Keratinocyte (primary cell): ENCODE data around the gene SYNCRIP. TPM values are rescaled to one million over a fixed set of nuclear protein-coding genes. Genes with fewer than 3 reads are reported as not detected.
A peak's percentile ranks its signal among the peaks of the same experiment; 100 is the strongest.

ENCODE experiments used
- DNase-seq: peaks from one replicate; pipeline ENCODE4 v3.0.0-alpha.2; 2011; ENCODE audit warnings: low read depth, missing footprints, low spot score
- FAIRE-seq: peaks from 2 replicates; lab custom pipeline; 2011; peaks lifted over from hg19 to GRCh38; lab: Jason Lieb, UNC
- H2AFZ ChIP-seq: 2 replicates; pipeline ENCODE4 v1.6.0; 2012; ENCODE audit warnings: low read length, control low read depth, inconsistent platforms; ENCODE audit not compliant: control insufficient read depth
- H3K27ac ChIP-seq: 2 replicates; pipeline ENCODE4 v1.5.1; 2011; ENCODE audit warnings: low read length; ENCODE audit not compliant: control insufficient read depth, insufficient read depth
- H3K27me3 ChIP-seq: 3 replicates; pipeline ENCODE4 v1.6.0; 2011; ENCODE audit warnings: low read length; ENCODE audit not compliant: control insufficient read depth, insufficient read depth; ENCODE audit errors: extremely low read depth
- H3K36me3 ChIP-seq, 2 experiments: 2 replicates in 1 of 2; 3 replicates in 1 of 2; pipeline ENCODE4 v1.5.1; 2011; ENCODE audit warnings: low read length in 2 of 2, mild to moderate bottlenecking in 1 of 2; ENCODE audit not compliant: control insufficient read depth in 2 of 2, insufficient read depth in 2 of 2; ENCODE audit errors: extremely low read depth in 1 of 2
- H3K4me1 ChIP-seq: 3 replicates; pipeline ENCODE4 v1.5.1; 2011; ENCODE audit warnings: low read length; ENCODE audit not compliant: control insufficient read depth, insufficient read depth; ENCODE audit errors: extremely low read depth
- H3K4me2 ChIP-seq: 3 replicates; pipeline ENCODE4 v1.6.0; 2011; ENCODE audit warnings: low read depth, low read length; ENCODE audit not compliant: control insufficient read depth, insufficient read depth; ENCODE audit errors: extremely low read depth
- H3K4me3 ChIP-seq, 3 experiments: fragments of 200-600 bp in 1 of 3; sonication (generic) in 1 of 3; 2 replicates in 2 of 3; 3 replicates in 1 of 3; pipeline ENCODE4 v1.5.1; 2011 to 2016; ENCODE audit warnings: low read length in 3 of 3, mild to moderate bottlenecking in 3 of 3, control low read depth in 2 of 3, inconsistent platforms in 1 of 3, low read depth in 1 of 3, mixed read lengths in 1 of 3, mixed run types in 1 of 3, moderate library complexity in 1 of 3; ENCODE audit not compliant: control insufficient read depth in 2 of 3, insufficient read depth in 2 of 3; ENCODE audit errors: extremely low read depth in 1 of 3
- H3K79me2 ChIP-seq: 2 replicates; pipeline ENCODE4 v1.6.0; 2012; ENCODE audit warnings: low read length; ENCODE audit not compliant: control insufficient read depth, insufficient read depth
- H3K9ac ChIP-seq: 3 replicates; pipeline ENCODE4 v1.6.0; 2011; ENCODE audit warnings: low read length; ENCODE audit not compliant: control insufficient read depth, insufficient read depth; ENCODE audit errors: extremely low read depth
- H3K9me1 ChIP-seq: 3 replicates; pipeline ENCODE4 v1.6.0; 2011; ENCODE audit warnings: low read length; ENCODE audit not compliant: control insufficient read depth, insufficient read depth; ENCODE audit errors: extremely low read depth
- H3K9me3 ChIP-seq: 2 replicates; pipeline ENCODE4 v1.5.1; 2012; ENCODE audit warnings: low read depth, low read length; ENCODE audit not compliant: control insufficient read depth
- H4K20me1 ChIP-seq: 3 replicates; pipeline ENCODE4 v1.6.0; 2011; ENCODE audit warnings: low read length; ENCODE audit not compliant: control insufficient read depth, insufficient read depth; ENCODE audit errors: extremely low read depth
- EZH2 ChIP-seq: IDR thresholded peaks from one replicate; pipeline ENCODE4 v1.6.1; 2012; ENCODE audit warnings: inconsistent platforms, mild to moderate bottlenecking, low read length, moderate library complexity
- dilution Hi-C: fragments of 300-500 bp; cut with MboI; formaldehyde crosslinking; loops from one replicate; pipeline ENCODE4 v1.7.0; 2020; ENCODE audit warnings: low sequenced_read_pairs; ENCODE audit not compliant: extremely low pct_ligation_motif_present
- polyA plus RNA-seq, 5 experiments: library from polyadenylated mRNA; depleted of rRNA in 3 of 5; stranded (reverse) in 3 of 5; stranded (forward) in 1 of 5; unstranded in 1 of 5; fragments of >200 nt; gene quantifications; 1 replicate in 1 of 5; 2 replicates in 3 of 5; 3 replicates in 1 of 5; pipeline versions ENCODE4 v1.2.1 to v1.2.3, GENCODE V29; 2011 to 2012; ENCODE audit warnings: missing spikeins in 2 of 5, low read depth in 1 of 5, low replicate concordance in 1 of 5
- TF ChIP-seq, protein P1 (sequence below), 3 experiments: IDR thresholded peaks in 1 of 3; conservative IDR thresholded peaks in 1 of 3; optimal IDR thresholded peaks in 1 of 3; 2 replicates in 2 of 3; 3 replicates in 1 of 3; pipeline versions ENCODE3 to v1.5.1; 2011; ENCODE audit warnings: low read length in 3 of 3, mild to moderate bottlenecking in 3 of 3, moderate library complexity in 2 of 3, control low read depth in 1 of 3, inconsistent platforms in 1 of 3; ENCODE audit not compliant: insufficient read depth in 2 of 3; ENCODE audit errors: extremely low read depth in 1 of 3

Gene SYNCRIP
- polyA plus RNA-seq, 1 donor (not counting 4 experiments of a cell fraction or from before 2014, with no cell fraction given): 56.8 TPM

DNA sequence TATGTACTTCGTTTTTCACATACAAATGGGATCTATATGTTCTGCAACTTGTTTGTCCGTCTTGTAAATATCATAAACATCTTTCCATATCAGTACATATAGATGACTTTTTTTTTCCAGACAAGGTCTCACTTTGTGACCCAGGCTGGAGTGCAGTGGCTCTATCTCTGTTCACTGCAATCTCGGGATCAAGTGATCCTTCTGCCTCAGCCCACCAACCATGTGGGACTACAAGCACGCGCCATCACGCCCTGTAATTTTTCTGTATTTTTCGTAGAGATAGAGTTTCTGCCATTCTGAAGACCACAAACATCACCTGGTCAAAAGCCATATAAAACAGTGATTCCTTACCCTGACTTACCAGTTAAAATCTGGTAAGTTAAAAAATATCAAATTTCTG, 37.7 kb upstream of the SYNCRIP start:
- TF ChIP-seq, protein P1, sequence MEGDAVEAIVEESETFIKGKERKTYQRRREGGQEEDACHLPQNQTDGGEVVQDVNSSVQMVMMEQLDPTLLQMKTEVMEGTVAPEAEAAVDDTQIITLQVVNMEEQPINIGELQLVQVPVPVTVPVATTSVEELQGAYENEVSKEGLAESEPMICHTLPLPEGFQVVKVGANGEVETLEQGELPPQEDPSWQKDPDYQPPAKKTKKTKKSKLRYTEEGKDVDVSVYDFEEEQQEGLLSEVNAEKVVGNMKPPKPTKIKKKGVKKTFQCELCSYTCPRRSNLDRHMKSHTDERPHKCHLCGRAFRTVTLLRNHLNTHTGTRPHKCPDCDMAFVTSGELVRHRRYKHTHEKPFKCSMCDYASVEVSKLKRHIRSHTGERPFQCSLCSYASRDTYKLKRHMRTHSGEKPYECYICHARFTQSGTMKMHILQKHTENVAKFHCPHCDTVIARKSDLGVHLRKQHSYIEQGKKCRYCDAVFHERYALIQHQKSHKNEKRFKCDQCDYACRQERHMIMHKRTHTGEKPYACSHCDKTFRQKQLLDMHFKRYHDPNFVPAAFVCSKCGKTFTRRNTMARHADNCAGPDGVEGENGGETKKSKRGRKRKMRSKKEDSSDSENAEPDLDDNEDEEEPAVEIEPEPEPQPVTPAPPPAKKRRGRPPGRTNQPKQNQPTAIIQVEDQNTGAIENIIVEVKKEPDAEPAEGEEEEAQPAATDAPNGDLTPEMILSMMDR (optimal IDR thresholded peaks at IDR 0.05 in 1 of 3, IDR thresholded peaks at IDR 0.05 in 1 of 3, conservative IDR thresholded peaks at IDR 0.05 in 1 of 3; ENCODE audit: extremely low read depth in 1 of 3, insufficient read depth in 2 of 3, low read length in 3 of 3): no peak
- no peak for TF ChIP-seq EZH2
- no peaks in the 10 kb centered on the region for H3K27me3 ChIP-seq
- peaks cover 15% of the 10 kb centered on the region for H4K20me1 ChIP-seq
- no peak for DNase-seq
- FAIRE-seq: no peak
- peak overlapping the region in 2 of 3 experiments; percentile 76 to 82 for H3K4me3 ChIP-seq
- peaks cover 1 to 27% of the 10 kb centered on the region in 2 experiments for H3K36me3 ChIP-seq
- dilution Hi-C loops: no loop called here
- H3K27ac ChIP-seq: peak overlapping the region; percentile 92
- H3K4me2 ChIP-seq: peak overlapping the region; percentile 96
- peaks cover 34% of the 10 kb centered on the region for H3K79me2 ChIP-seq
- H3K9me1 ChIP-seq: no peaks in the 10 kb centered on the region
- H2AFZ ChIP-seq: peak overlapping the region; percentile 93
- H3K9me3 ChIP-seq: no peaks in the 10 kb centered on the region
- H3K9ac ChIP-seq: peak overlapping the region; percentile 99
- H3K4me1 ChIP-seq: peaks cover 17% of the 10 kb centered on the region

DNA sequence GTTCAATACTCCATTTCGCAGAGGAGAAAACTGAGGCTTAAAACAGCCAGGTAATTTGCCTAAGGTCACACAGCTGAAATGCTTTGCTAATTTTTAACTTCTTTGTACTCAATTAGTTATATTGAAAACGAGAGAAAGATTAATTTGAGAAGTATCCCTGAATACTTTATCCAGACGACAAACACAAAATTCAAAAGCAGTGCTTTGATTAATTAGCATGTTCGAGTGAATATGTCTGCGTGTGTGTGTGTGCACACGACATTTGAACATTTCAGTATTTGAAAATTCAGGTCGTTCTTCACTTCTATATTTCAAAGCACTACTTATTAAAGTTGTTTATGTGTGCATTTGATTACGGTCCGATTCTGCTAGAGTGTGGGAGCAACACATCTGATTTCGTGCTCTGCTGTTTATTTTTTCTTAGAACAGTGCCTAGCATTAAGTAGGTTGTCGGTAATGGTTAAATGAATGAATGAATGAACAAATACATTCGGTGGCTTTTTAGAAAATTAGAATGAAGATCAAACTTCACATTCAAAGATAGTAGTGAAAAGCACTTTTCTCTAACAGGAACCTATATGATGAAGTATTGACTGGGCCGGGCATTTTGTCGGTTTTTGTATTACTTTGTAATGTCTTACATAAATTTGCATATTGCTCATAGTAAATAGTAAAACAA, 36.9 kb upstream of the SYNCRIP start:
- dilution Hi-C loops: no loop called here
- Histone ChIP-seq H3K9ac (peak overlapping the region; percentile 99), H3K27ac (peak overlapping the region; percentile 92), H3K36me3 (peaks cover 1 to 33% of the 10 kb centered on the region in 2 experiments), H4K20me1 (peaks cover 20% of the 10 kb centered on the region), H3K4me1 (peaks cover 24% of the 10 kb centered on the region), H3K4me3 (peak overlapping the region; percentile 46 to 82 (median 76)), H3K27me3 (no peaks in the 10 kb centered on the region), H3K9me1 (peaks cover 2% of the 10 kb centered on the region), H2AFZ (peak overlapping the region; percentile 93), H3K79me2 (peaks cover 41% of the 10 kb centered on the region), H3K9me3 (no peaks in the 10 kb centered on the region), H3K4me2 (peak overlapping the region; percentile 96)
- no peak for FAIRE-seq
- DNase-seq: no peak
- TF ChIP-seq, protein P1 (optimal IDR thresholded peaks at IDR 0.05 in 1 of 3, IDR thresholded peaks at IDR 0.05 in 1 of 3, conservative IDR thresholded peaks at IDR 0.05 in 1 of 3; ENCODE audit: extremely low read depth in 1 of 3, insufficient read depth in 2 of 3, low read length in 3 of 3): no peak
- no peak for TF ChIP-seq EZH2
